OCI-LY3 (cell line): ENCODE data around the gene MAN1A1.

ENCODE experiments used
- H2AFZ ChIP-seq: fragments of 200-600, 300-600 bp; shearing (Covaris generic); 2 replicates; pipeline ENCODE4 v1.6.0; 2014; ENCODE audit warnings: antibody characterized with exemption, low read depth, low read length
- H3K27ac ChIP-seq: fragments of 200-600, 300-600 bp; sonication (generic); 2 replicates; pipeline ENCODE4 v1.5.1; 2014; ENCODE audit warnings: mild to moderate bottlenecking, low read length, moderate library complexity, mixed read lengths
- H3K27me3 ChIP-seq: fragments of 200-600, 300-600 bp; sonication (generic); 2 replicates; pipeline ENCODE4 v1.6.1; 2014; ENCODE audit warnings: low read depth, low read length, mixed read lengths
- H3K36me3 ChIP-seq: fragments of 200-600, 300-600 bp; sonication (generic); replicated peaks from 2 replicates; pipeline ENCODE3; 2014; ENCODE audit warnings: low read depth, low read length, mixed read lengths
- H3K4me1 ChIP-seq: fragments of 300-600, 200-600 bp; sonication (generic); 2 replicates; pipeline ENCODE4 v1.6.1; 2014; ENCODE audit warnings: low read length, mixed read lengths
- H3K4me2 ChIP-seq: fragments of 200-600, 300-600 bp; sonication (generic); 2 replicates; pipeline ENCODE4 v1.6.1; 2014; ENCODE audit warnings: low read length, mixed read lengths
- H3K4me3 ChIP-seq: fragments of 300-600, 200-600 bp; sonication (generic); 2 replicates; pipeline ENCODE4 v1.5.1; 2014; ENCODE audit warnings: antibody characterized with exemption, mild to moderate bottlenecking, low read length, moderate library complexity
- H3K79me2 ChIP-seq: fragments of 300-600, 200-600 bp; shearing (Covaris generic); 2 replicates; pipeline ENCODE4 v1.6.1; 2014; ENCODE audit warnings: mild to moderate bottlenecking, low read length, mixed read lengths
- H3K9ac ChIP-seq: fragments of 300-600, 200-600 bp; shearing (Covaris generic); 2 replicates; pipeline ENCODE4 v1.6.0; 2014; ENCODE audit warnings: mild to moderate bottlenecking, low read length, moderate library complexity
- H3K9me3 ChIP-seq: fragments of 200-600, 300-600 bp; shearing (Covaris generic); 2 replicates; pipeline ENCODE4 v1.6.1; 2014; ENCODE audit warnings: low read length, mixed read lengths; ENCODE audit not compliant: insufficient read depth
- H4K20me1 ChIP-seq: fragments of 200-600, 300-600 bp; sonication (generic); 2 replicates; pipeline ENCODE4 v1.6.1; 2016; ENCODE audit warnings: low read length, mixed read lengths; ENCODE audit not compliant: insufficient read depth
- CTCF ChIP-seq: fragments of 200-600, 300-600 bp; sonication (generic); IDR thresholded peaks from 2 replicates; pipeline ENCODE4 v1.5.1; 2014; ENCODE audit warnings: antibody characterized with exemption, low read length, low read depth
- EZH2phosphoT487 ChIP-seq: fragments of 200-600 bp; shearing (Covaris generic); IDR thresholded peaks from 2 replicates; pipeline ENCODE4 v1.6.1; 2018; ENCODE audit warnings: antibody characterized with exemption, mixed run types, low read depth

Gene MAN1A1

GRCh38 chr6:119226089-119226488, 123.5 kb downstream of the MAN1A1 start:
- Histone ChIP-seq H3K36me3 (no peaks in the 10 kb centered on the region), H3K27ac (no peak overlapping the region), H3K27me3 (no peaks in the 10 kb centered on the region), H3K9me3 (no peaks in the 10 kb centered on the region), H3K4me2 (no peak overlapping the region), H3K79me2 (no peaks in the 10 kb centered on the region), H4K20me1 (no peaks in the 10 kb centered on the region), H3K9ac (no peak overlapping the region), H3K4me1 (no peaks in the 10 kb centered on the region), H2AFZ (no peak overlapping the region), H3K4me3 (no peak overlapping the region)
- no peak for TF ChIP-seq EZH2phosphoT487
- no peak for TF ChIP-seq CTCF

- TF ChIP-seq EZH2phosphoT487 (no peak), CTCF (no peak)
- no peak overlapping the region for H3K4me3 ChIP-seq
- H4K20me1 ChIP-seq = no peaks in the 10 kb centered on the region
- no peak overlapping the region for H3K9ac ChIP-seq
- H3K9me3 ChIP-seq = no peaks in the 10 kb centered on the region
- H3K36me3 ChIP-seq = no peaks in the 10 kb centered on the region
- no peak overlapping the region for H3K27ac ChIP-seq
- H3K27me3 ChIP-seq = no peaks in the 10 kb centered on the region
- no peaks in the 10 kb centered on the region for H3K4me1 ChIP-seq
- no peaks in the 10 kb centered on the region for H3K79me2 ChIP-seq
- H3K4me2 ChIP-seq = no peak overlapping the region
- no peak overlapping the region for H2AFZ ChIP-seq
Observed at GRCh38 chr6:119224095-119224701, 125.4 kb downstream of the MAN1A1 start.

- H3K4me3 ChIP-seq = no peak overlapping the region
- no peaks in the 10 kb centered on the region for H4K20me1 ChIP-seq
- H3K9me3 ChIP-seq = no peaks in the 10 kb centered on the region
- no peak overlapping the region for H3K4me2 ChIP-seq
- no peaks in the 10 kb centered on the region for H3K4me1 ChIP-seq
- H3K27me3 ChIP-seq = no peaks in the 10 kb centered on the region
- H3K27ac ChIP-seq = no peak overlapping the region
- no peaks in the 10 kb centered on the region for H3K36me3 ChIP-seq
- no peak overlapping the region for H3K9ac ChIP-seq
- no peak for TF ChIP-seq EZH2phosphoT487
- no peak for TF ChIP-seq CTCF
- no peaks in the 10 kb centered on the region for H3K79me2 ChIP-seq
- no peak overlapping the region for H2AFZ ChIP-seq
Observed at GRCh38 chr6:119220452-119220851, 129.1 kb downstream of the MAN1A1 start.

- H3K4me3 ChIP-seq = no peak overlapping the region
- no peaks in the 10 kb centered on the region for H4K20me1 ChIP-seq
- no peaks in the 10 kb centered on the region for H3K9me3 ChIP-seq
- no peaks in the 10 kb centered on the region for H3K27me3 ChIP-seq
- no peak overlapping the region for H3K9ac ChIP-seq
- H3K36me3 ChIP-seq = no peaks in the 10 kb centered on the region
- TF ChIP-seq CTCF (no peak), EZH2phosphoT487 (no peak)
- no peaks in the 10 kb centered on the region for H3K79me2 ChIP-seq
- H3K4me2 ChIP-seq = no peak overlapping the region
- H3K27ac ChIP-seq = no peak overlapping the region
- no peak overlapping the region for H2AFZ ChIP-seq
- H3K4me1 ChIP-seq = no peaks in the 10 kb centered on the region
Observed at GRCh38 chr6:119218548-119218947, 131.0 kb downstream of the MAN1A1 start.
